GM03348 (cell line): ENCODE measurements around the gene RSPRY1.
"Not testable (repeated sequence)": the region's sequence is repeated elsewhere in the genome, so short reads cannot be mapped to it uniquely, and the experiment has no call there.

ENCODE experiments used
- DNase-seq: peaks from one replicate; pipeline ENCODE4 v3.0.0; 2012; ENCODE audit warnings: low spot score

Gene RSPRY1

GRCh38 chr16:57255686-57256415 is 69.7 kb downstream of the RSPRY1 start:
- DNase-seq = no peak

GRCh38 chr16:57256601-57257395 is 70.7 kb downstream of the RSPRY1 start:
- DNase-seq = no peak

GRCh38 chr16:57257455-57258070 is 71.4 kb downstream of the RSPRY1 start:
- DNase-seq = no peak

GRCh38 chr16:57258226-57258909 is 72.2 kb downstream of the RSPRY1 start:
- no peak for DNase-seq

GRCh38 chr16:57258910-57259475 is 72.9 kb downstream of the RSPRY1 start:
- no peak for DNase-seq

- peak; percentile 65 for DNase-seq
Observed at GRCh38 chr16:57260294-57260929, 74.3 kb downstream of the RSPRY1 start.

GRCh38 chr16:57261806-57262205 is 75.7 kb downstream of the RSPRY1 start:
- DNase-seq = no peak

- no peak for DNase-seq
Observed at GRCh38 chr16:57262841-57263540, 76.9 kb downstream of the RSPRY1 start.

- no peak for DNase-seq
Observed at GRCh38 chr16:57263541-57264351, 77.6 kb downstream of the RSPRY1 start.

GRCh38 chr16:57264381-57264780 is 78.3 kb downstream of the RSPRY1 start:
- no peak for DNase-seq

- DNase-seq = no peak
Observed at GRCh38 chr16:57264950-57265371, 78.8 kb downstream of the RSPRY1 start.

GRCh38 chr16:57265850-57266530 is 79.9 kb downstream of the RSPRY1 start:
- peak; percentile 73 for DNase-seq

GRCh38 chr16:57266531-57267260 is 80.6 kb downstream of the RSPRY1 start:
- no peak for DNase-seq

- not testable (repeated sequence) for DNase-seq
Observed at GRCh38 chr16:57267343-57267742, 81.2 kb downstream of the RSPRY1 start.

- DNase-seq = no peak
Observed at GRCh38 chr16:57268804-57269800, 83.0 kb downstream of the RSPRY1 start.

GRCh38 chr16:57270221-57271062 is 84.3 kb downstream of the RSPRY1 start:
- no peak for DNase-seq

- DNase-seq = no peak
Observed at GRCh38 chr16:57271063-57271345, 84.9 kb downstream of the RSPRY1 start.
